Measurements from ENCODE around the gene HGF. TPM values are rescaled to one million over a fixed set of nuclear protein-coding genes. Genes with fewer than 3 reads are reported as not detected.

HGF gene
- total RNA-seq, 4 donors from 2014 or later, result 4.7 to 13.6 (median 8.5) TPM

DNA sequence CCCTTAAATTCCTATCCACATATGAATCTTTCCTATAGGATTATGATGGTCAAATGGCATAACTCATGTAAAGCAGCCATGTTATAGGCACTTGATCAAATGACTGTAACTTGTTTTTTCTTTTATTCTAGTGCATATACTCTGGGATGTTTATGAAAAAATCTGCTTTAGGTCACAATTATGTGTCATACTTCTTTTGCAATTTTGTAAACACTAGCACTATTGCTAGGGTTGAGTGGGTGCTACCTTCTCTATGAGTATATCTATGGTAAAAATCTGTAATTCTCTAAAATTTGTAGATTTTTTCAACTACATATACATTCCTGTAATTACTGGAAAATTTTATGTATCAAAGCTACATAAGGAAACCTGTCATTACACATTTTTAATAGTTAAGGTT, 50.0 kb downstream of the HGF start:
- H3K4me1 ChIP-seq, result no peaks in the 10 kb centered on the region
- no peak for TF ChIP-seq POLR2AphosphoS5 (IDR thresholded peaks at IDR 0.05)
- no peak for TF ChIP-seq POLR2A (IDR thresholded peaks at IDR 0.05)
- no peak for TF ChIP-seq EP300 (IDR thresholded peaks at IDR 0.05)
- TF ChIP-seq, protein P1, sequence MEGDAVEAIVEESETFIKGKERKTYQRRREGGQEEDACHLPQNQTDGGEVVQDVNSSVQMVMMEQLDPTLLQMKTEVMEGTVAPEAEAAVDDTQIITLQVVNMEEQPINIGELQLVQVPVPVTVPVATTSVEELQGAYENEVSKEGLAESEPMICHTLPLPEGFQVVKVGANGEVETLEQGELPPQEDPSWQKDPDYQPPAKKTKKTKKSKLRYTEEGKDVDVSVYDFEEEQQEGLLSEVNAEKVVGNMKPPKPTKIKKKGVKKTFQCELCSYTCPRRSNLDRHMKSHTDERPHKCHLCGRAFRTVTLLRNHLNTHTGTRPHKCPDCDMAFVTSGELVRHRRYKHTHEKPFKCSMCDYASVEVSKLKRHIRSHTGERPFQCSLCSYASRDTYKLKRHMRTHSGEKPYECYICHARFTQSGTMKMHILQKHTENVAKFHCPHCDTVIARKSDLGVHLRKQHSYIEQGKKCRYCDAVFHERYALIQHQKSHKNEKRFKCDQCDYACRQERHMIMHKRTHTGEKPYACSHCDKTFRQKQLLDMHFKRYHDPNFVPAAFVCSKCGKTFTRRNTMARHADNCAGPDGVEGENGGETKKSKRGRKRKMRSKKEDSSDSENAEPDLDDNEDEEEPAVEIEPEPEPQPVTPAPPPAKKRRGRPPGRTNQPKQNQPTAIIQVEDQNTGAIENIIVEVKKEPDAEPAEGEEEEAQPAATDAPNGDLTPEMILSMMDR (IDR thresholded peaks at IDR 0.05), result no peak
- H3K4me3 ChIP-seq, result no peak overlapping the region
- H3K27ac ChIP-seq, result no peak overlapping the region
- H3K9me3 ChIP-seq, result no peaks in the 10 kb centered on the region
- H3K27me3 ChIP-seq, result no peaks in the 10 kb centered on the region
- no peak for ATAC-seq
- peaks cover 0 to 6% of the 10 kb centered on the region in 2 donors for H3K36me3 ChIP-seq

DNA sequence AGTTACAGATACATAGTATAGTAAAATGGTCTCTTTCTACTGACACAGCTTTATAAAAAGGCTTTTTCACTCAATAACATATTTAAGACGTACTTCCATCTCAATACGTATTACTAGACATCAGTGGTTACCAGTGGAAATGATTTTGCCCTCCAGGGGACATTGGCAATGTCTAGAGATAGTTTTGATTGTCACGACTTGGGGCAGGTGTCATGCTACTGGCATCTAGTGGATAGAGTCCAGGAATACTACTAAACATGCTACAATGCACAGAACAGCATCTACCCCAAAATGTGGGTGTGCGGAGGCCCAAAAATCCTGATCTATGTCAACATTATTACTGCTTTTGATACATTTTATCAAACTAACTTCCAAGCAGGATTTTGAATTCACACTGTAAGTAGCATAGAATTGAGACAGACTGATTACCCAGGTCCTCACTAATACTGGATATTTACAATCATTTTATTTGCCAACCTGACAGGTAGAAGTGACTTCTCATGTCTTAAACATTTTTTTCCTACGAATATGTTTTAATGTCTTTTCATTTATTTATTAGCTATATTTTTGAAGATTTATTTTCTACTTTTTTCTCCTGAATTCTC, 53.8 kb downstream of the HGF start:
- Histone ChIP-seq H3K4me1 (no peaks in the 10 kb centered on the region), H3K36me3 (no peaks in the 10 kb centered on the region), H3K9me3 (no peaks in the 10 kb centered on the region), H3K27me3 (no peaks in the 10 kb centered on the region), H3K4me3 (no peak overlapping the region), H3K27ac (no peak overlapping the region)
- WGBS, 2 donors (ENCODE audit: low coverage in 1 of 2), result 77% methylated on average over 4 to 5 of the region's 5 CpGs
- ATAC-seq, result no peak
- TF ChIP-seq EP300 (IDR thresholded peaks at IDR 0.05), result no peak
- no peak for TF ChIP-seq POLR2A (IDR thresholded peaks at IDR 0.05)
- TF ChIP-seq, protein P1 (IDR thresholded peaks at IDR 0.05), result peak in 1 of 4 experiments; percentile 37

GRCh38 chr7:81714306-81714705, 55.5 kb downstream of the HGF start:
- H3K4me1 ChIP-seq, result no peaks in the 10 kb centered on the region
- H3K27ac ChIP-seq, result no peak overlapping the region
- H3K36me3 ChIP-seq, result peaks cover 0 to 8% of the 10 kb centered on the region in 2 donors
- WGBS, 2 donors (ENCODE audit: low coverage in 1 of 2), result 13 to 74% methylated on average over 1 of the region's 1 CpG
- no peaks in the 10 kb centered on the region for H3K27me3 ChIP-seq
- TF ChIP-seq, protein P1 (IDR thresholded peaks at IDR 0.05), result no peak
- TF ChIP-seq POLR2AphosphoS5 (IDR thresholded peaks at IDR 0.05) (no peak), POLR2A (IDR thresholded peaks at IDR 0.05) (no peak), EP300 (IDR thresholded peaks at IDR 0.05) (no peak)
- ATAC-seq, result no peak
- H3K4me3 ChIP-seq, result no peak overlapping the region
- no peaks in the 10 kb centered on the region for H3K9me3 ChIP-seq

DNA sequence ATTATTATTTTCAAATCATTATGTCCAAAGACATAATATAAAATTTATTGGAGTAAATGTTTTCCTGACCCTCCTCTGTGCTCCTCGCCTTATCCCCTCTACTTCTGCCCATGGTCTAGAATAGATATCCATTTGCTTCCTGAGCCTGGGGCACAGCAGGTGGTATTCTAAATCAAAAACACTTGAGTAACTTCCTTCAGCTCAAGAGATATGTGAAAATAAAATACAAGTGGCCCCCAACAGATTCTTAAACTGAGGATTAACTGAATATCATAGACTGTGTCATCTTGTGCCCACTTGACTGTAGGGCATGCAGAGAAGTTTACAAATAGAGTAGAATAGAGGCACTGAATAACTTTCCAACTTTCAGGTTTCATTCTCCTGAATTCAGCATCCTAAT, 59.1 kb downstream of the HGF start:
- Histone ChIP-seq H3K4me1 (no peaks in the 10 kb centered on the region), H3K4me3 (no peak overlapping the region), H3K36me3 (peaks cover 0 to 8% of the 10 kb centered on the region in 2 donors), H3K9me3 (no peaks in the 10 kb centered on the region), H3K27ac (no peak overlapping the region), H3K27me3 (no peaks in the 10 kb centered on the region)
- TF ChIP-seq, protein P1 (IDR thresholded peaks at IDR 0.05), result no peak
- TF ChIP-seq POLR2AphosphoS5 (IDR thresholded peaks at IDR 0.05) (no peak), EP300 (IDR thresholded peaks at IDR 0.05) (no peak), POLR2A (IDR thresholded peaks at IDR 0.05) (no peak)
- 100% methylated on average over 1 of the region's 1 CpG for WGBS, 2 donors (ENCODE audit: low coverage in 1 of 2)
- no peak for ATAC-seq

GRCh38 chr7:81709836-81710235, 60.0 kb downstream of the HGF start:
- TF ChIP-seq POLR2A (IDR thresholded peaks at IDR 0.05), result no peak
- no peak for TF ChIP-seq EP300 (IDR thresholded peaks at IDR 0.05)
- no peak for TF ChIP-seq POLR2AphosphoS5 (IDR thresholded peaks at IDR 0.05)
- TF ChIP-seq, protein P1 (IDR thresholded peaks at IDR 0.05), result no peak
- Histone ChIP-seq H3K9me3 (no peaks in the 10 kb centered on the region), H3K36me3 (peaks cover 0 to 8% of the 10 kb centered on the region in 2 donors), H3K27ac (no peak overlapping the region), H3K4me3 (no peak overlapping the region), H3K27me3 (no peaks in the 10 kb centered on the region), H3K4me1 (no peaks in the 10 kb centered on the region)
- no peak for ATAC-seq
- 92 to 96% methylated on average over 5 of the region's 5 CpGs for WGBS, 2 donors (ENCODE audit: low coverage in 1 of 2)

All from gastroesophageal sphincter (tissue), 4 donors.